Esophagus muscularis mucosa (tissue), 3 donors: Measurements from ENCODE around the gene EIF2B5.

Experiments used
- POLR2A ChIP-seq: fragments of 450-650 bp; IDR thresholded peaks from one replicate; pipeline ENCODE4 v1.6.1; 2017; ENCODE audit warnings: antibody characterized with exemption, moderate library complexity, mild to moderate bottlenecking, low read depth
- POLR2AphosphoS5 ChIP-seq, 2 donors: sonication (generic); formaldehyde crosslinking; IDR thresholded peaks; one replicate each; pipeline ENCODE4 v1.6.1; 2017; ENCODE audit warnings: antibody characterized with exemption in 2 of 2
- TF ChIP-seq, protein P1 (sequence below), 3 experiments: fragments of 200-600 bp in 2 of 3; fragments of 450-650 bp in 1 of 3; sonication (generic) in 2 of 3; IDR thresholded peaks; one replicate each; pipeline ENCODE4 v1.5.1; 2017 to 2019; ENCODE audit warnings: antibody characterized with exemption in 3 of 3, mild to moderate bottlenecking in 2 of 3, moderate library complexity in 1 of 3

GRCh38 chr3:184158404-184158803 lies 23.2 kb downstream of the EIF2B5 start:
- TF ChIP-seq, protein P1, sequence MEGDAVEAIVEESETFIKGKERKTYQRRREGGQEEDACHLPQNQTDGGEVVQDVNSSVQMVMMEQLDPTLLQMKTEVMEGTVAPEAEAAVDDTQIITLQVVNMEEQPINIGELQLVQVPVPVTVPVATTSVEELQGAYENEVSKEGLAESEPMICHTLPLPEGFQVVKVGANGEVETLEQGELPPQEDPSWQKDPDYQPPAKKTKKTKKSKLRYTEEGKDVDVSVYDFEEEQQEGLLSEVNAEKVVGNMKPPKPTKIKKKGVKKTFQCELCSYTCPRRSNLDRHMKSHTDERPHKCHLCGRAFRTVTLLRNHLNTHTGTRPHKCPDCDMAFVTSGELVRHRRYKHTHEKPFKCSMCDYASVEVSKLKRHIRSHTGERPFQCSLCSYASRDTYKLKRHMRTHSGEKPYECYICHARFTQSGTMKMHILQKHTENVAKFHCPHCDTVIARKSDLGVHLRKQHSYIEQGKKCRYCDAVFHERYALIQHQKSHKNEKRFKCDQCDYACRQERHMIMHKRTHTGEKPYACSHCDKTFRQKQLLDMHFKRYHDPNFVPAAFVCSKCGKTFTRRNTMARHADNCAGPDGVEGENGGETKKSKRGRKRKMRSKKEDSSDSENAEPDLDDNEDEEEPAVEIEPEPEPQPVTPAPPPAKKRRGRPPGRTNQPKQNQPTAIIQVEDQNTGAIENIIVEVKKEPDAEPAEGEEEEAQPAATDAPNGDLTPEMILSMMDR (IDR thresholded peaks at IDR 0.05), result no peak
- TF ChIP-seq POLR2A (no peak), POLR2AphosphoS5 (IDR thresholded peaks at IDR 0.05) (no peak)
